ENCODE measurements around the gene GSK3B.

GRCh38 chr3:119933207-119933606, 161.0 kb downstream of the GSK3B start:
- TF ChIP-seq POLR2A (IDR thresholded peaks at IDR 0.05) (no peak), CTCF (IDR thresholded peaks at IDR 0.05) (no peak), POLR2AphosphoS5 (IDR thresholded peaks at IDR 0.05) (no peak), EP300 (IDR thresholded peaks at IDR 0.05) (no peak)

Measured in upper lobe of left lung (tissue), 4 donors.